ENCODE data around the gene ABL1.

DNA sequence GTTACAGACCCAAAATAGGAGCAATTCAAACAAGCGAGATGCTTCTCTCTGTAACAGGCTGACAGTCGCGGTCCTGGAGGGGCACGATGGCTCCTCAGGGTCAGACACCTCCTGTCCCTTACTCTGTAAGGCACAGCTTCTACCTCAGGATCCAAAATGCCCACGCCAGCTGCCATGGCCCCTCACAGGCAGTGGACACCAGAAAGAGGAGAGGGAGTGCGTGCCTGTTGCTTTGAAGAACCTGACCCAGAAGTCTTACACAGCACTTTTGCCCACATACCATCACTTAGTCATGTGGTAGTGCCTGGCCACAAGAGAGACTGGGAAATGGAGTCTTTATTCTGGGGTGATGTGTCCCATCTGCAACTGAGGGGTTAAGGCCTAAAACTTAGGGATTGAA, 11.6 kb upstream of the ABL1 start:
- TF ChIP-seq, protein P1, sequence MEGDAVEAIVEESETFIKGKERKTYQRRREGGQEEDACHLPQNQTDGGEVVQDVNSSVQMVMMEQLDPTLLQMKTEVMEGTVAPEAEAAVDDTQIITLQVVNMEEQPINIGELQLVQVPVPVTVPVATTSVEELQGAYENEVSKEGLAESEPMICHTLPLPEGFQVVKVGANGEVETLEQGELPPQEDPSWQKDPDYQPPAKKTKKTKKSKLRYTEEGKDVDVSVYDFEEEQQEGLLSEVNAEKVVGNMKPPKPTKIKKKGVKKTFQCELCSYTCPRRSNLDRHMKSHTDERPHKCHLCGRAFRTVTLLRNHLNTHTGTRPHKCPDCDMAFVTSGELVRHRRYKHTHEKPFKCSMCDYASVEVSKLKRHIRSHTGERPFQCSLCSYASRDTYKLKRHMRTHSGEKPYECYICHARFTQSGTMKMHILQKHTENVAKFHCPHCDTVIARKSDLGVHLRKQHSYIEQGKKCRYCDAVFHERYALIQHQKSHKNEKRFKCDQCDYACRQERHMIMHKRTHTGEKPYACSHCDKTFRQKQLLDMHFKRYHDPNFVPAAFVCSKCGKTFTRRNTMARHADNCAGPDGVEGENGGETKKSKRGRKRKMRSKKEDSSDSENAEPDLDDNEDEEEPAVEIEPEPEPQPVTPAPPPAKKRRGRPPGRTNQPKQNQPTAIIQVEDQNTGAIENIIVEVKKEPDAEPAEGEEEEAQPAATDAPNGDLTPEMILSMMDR (IDR thresholded peaks at IDR 0.05), result no peak
- TF ChIP-seq POLR2A (IDR thresholded peaks at IDR 0.05), result no peak
